GM18520 (cell line): ENCODE measurements around the gene GRIN3A.

Experiments
- ATAC-seq: cut with Tn5 transposase; IDR thresholded peaks from one replicate; pipeline ENCODE4 v1.9.1; 2021; ENCODE audit not compliant: unreplicated experiment

The GRIN3A gene

GRCh38 chr9:101706261-101706798 is 32.1 kb downstream of the GRIN3A start:
- no peak for ATAC-seq

- ATAC-seq = no peak
Observed at GRCh38 chr9:101705135-101705661, 33.2 kb downstream of the GRIN3A start.

- ATAC-seq = no peak
Observed at GRCh38 chr9:101702257-101702656, 36.2 kb downstream of the GRIN3A start.

DNA sequence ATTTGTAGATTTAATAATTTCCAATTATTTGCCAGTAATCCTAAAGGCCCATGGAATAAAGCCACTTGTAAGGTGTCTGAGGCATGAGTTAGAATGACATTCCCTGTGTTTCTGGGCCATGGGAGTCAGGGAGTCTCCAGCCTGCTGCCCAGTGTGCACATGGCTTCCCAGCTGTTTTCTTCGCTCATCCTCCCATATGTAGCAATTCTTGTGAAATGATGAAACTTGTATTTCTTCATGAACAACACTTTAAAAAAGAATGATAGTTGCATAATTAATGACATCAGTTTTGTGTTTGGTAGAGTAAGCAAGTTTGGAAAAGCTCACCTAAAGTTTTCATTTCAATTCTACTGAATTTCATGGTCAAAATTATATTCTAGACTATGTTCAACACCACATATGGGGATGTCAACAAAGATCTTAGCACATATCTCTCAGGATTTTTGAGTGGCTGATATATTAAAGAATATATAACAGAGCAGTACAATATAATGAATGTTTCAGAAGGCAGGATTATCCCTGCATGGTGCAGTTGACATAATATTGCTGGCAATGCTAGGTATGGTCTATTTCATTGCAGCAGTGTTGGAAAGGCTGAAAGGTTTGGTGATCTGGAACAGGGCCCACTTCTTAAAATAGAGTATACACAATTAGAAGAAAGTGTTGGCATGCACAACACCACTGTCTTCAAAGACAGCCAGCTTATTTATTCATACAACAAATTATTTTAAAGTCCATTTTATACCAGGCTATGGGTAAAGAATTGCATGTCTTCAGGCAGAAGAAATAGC is 44.7 kb downstream of the GRIN3A start:
- no peak for ATAC-seq

DNA sequence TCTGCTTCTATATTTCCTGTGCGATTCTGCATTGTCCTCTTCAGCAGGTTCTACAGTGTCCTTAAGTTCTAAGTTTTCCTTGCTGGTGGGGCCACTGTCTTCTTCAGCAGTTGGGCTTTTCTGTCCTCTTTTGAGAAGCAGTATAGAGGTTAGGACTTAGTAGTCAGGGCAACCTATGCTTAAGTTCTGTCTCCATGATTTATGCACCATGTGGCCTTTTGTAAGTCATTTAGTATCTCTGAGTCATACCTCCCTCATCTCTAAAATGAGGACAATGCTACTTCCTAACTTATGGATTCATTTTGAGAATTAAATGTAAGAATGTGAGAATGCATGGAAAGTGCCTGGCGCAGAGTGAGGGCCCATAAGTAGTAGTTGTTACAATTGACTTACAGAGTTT is 46.8 kb downstream of the GRIN3A start:
- no peak for ATAC-seq

DNA sequence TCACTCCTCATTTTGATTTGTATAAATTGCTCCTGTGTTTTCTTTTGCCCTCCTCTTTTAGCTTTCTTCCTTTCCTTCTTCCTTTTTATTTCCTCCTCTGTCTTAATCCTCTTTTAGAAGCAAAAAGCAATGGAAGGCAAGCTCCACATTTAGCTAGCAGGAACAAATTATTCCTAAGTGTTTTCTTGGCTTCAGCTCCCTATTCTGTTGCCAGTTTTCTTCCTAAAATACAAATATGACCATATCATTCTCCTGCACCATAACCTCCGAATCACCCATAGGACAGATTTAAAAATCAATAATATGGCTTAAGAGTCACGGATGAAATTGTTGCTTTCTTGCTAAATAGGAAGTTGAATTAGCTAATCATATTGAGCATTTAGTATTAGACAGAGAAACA is 49.4 kb downstream of the GRIN3A start:
- ATAC-seq = no peak

- ATAC-seq = no peak
Observed at GRCh38 chr9:101684665-101685064, 53.8 kb downstream of the GRIN3A start.

DNA sequence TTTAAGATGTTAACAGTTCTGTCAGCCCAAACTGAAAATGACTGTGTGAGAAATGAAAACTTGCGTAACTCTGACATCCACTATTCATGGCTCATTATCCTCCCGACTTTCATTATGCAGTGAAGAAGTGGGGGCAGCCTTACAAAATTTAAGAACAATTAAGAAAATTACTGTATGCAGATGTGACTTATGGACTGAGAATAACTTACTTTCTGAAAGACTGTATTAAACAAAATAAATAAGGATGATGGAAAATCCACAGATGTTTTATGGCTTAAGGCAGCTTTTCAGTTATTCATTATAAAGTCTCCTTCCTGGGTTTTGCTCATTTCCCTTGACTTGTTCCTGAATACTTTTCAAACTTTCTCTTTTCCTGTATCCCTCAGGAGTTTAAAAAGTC is 55.2 kb downstream of the GRIN3A start:
- no peak for ATAC-seq

GRCh38 chr9:101677861-101678260 is 60.6 kb downstream of the GRIN3A start:
- ATAC-seq = no peak

GRCh38 chr9:101675341-101675740 is 63.1 kb downstream of the GRIN3A start:
- no peak for ATAC-seq

GRCh38 chr9:101674165-101674564 is 64.3 kb downstream of the GRIN3A start:
- ATAC-seq = no peak

DNA sequence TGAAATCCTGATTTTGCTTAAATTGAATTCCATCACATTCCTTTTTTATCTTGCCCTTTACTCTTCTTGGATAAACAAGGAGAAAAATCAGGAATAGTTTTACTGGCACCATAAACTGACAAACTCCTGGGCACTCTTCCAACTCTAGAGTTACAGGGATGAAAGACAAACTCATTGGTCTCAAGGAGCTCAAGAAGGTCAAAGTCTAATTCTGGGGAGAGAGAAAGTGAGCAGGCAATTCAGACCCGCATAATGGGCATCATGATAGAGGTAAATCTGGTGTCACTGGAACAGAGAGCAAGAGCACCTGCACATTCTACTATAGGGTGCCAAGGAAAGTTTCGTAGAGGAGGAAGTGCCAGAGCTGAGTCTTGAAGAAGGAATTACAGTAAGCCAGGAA is 64.8 kb downstream of the GRIN3A start:
- ATAC-seq = no peak

GRCh38 chr9:101671567-101671966 is 66.9 kb downstream of the GRIN3A start:
- no peak for ATAC-seq

GRCh38 chr9:101668421-101668820 is 70.0 kb downstream of the GRIN3A start:
- no peak for ATAC-seq

DNA sequence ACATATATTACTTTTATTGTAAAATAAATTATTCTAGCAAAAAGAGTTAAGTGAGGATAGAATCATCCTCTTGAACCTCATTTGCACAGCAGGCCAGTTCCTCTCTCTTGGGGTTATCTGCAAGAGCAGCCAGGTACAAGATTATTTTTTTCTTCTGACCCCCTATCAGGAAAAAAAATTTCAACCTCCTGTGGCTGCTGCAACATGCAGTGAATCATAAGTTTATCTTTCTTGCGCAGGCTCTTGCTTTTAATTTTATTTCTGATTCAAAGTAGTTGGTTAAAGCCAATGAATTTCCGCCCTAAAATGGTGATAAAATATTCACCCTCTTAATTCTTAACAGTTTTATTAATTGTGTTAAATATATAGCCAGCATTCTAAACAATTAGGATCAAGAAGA is 74.0 kb downstream of the GRIN3A start:
- no peak for ATAC-seq

GRCh38 chr9:101652601-101653175 is 85.8 kb downstream of the GRIN3A start:
- ATAC-seq = no peak

DNA sequence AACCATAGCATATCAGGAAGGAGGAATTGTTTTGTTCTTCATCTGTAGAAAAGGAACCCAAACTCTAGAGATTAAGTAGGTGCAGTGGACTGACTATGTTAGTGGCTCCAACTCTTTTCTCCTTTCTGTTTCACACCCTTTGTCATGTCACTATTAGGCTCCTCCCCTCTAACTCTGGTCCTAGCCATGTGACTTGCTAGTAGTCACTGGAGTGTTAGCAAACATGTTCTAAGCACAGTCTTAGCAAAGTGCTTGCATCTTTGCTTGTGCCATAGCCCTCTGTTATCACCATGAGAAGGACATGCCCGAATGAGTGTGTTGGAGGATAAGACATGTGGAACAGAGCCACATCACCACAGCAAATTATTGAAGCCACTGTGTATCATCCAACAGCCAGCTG is 88.3 kb downstream of the GRIN3A start:
- peak; percentile 77 for ATAC-seq

DNA sequence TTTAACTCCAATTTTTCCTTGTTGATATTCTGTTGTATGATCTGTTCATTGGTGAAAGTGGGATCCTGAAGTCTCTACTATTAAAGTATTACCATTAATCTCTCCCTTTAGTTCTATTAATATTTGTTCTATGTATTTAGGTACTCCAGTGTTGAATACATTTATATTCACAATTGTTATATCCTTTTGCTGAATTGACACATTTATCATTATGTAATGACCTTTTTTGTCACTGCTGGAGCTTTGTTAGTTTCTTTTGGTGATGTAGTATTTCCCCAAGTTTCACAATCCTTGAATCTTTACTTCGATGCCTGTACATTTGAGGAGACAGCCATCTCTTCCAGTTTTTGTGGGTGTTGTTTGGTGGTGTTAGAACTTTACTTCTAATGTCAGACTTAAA is 90.0 kb downstream of the GRIN3A start:
- ATAC-seq = no peak

DNA sequence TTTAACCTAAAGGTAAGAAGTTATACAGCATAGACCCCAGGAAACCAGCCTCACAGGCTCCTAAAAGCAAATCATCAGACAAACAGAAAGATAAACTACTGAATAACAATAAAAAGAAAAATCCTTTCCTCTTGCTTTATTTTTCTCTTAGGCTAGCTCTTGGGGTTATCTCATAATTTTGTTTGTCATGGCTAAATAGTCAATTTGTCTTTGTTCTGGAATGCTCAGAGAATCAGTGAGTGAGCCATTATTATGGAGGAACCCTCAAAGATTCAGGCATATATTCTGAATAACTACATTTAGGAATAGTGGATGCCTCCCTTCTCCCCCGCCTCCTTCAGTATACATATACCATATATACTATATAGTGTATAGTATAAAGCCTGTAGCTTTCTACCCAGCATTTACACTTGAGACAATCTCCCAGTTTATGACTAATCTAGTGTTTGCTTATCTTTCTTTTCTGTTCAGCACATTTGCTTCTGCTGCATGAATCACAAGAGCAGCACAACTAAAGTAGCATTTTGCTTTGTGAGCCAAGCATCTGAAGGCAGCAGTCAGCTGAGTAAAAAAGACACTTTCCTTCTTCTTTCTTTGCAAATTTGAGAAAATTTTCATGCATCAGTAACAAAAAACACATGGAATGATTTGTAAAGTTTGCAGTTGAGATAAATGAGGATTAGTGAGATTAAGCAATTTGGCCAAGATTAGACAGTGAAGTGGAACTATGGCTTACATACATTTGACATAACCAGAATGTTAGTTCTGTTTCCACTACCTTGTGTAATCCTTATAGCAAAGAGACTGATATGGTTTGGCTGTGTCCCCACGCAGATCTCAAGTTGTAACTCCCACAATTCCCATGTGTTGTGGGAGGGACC is 98.4 kb downstream of the GRIN3A start:
- ATAC-seq = no peak

DNA sequence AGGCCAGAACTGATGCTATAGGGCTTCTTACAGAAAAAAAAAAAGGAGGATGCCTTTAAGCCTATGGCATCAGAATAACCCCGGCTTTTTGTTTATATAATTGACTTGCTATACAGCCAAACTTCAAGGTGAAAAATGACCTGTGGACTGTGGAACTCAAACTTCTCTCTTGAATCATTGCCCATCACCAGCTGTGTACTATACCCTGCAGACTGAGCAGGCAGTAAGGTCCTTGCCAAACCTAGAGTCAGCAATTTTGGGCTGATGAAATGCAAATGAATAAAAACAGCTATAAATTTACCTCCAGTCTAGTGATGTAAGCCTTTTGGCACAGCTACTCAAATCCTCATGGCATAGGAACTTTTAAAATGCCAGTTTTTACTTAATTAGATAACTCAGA is 99.1 kb downstream of the GRIN3A start:
- ATAC-seq = no peak

DNA sequence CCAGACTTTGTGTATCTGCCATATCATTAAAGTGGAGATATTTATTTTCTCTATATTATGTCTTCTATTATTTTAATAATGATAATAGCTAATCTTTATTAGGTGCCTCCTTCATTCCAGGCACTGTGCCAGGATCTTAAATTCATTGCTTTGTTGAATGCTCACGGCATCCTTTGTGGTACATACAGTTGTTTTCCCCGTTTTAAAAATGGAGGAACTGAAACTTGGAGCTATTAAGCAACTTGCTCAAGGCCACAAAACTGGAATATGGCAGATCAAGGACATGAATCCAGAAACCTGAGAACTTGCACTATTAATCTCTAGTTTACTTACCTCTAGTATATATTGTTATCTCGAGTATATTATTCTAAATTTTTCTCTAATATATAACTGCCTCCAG is 102.2 kb downstream of the GRIN3A start:
- ATAC-seq = no peak
